Activated CD4-positive, CD25-positive, alpha-beta regulatory T cell (primary cell): ENCODE measurements around the gene DNAJC27.
"Not testable (repeated sequence)": the region's sequence is repeated elsewhere in the genome, so short reads cannot be mapped to it uniquely, and the experiment has no call there.

Source experiments
- DNase-seq, 4 experiments: peaks; one replicate each; lab custom pipeline; 2025; lab: John Stamatoyannopoulos, UW

DNAJC27 gene

DNA sequence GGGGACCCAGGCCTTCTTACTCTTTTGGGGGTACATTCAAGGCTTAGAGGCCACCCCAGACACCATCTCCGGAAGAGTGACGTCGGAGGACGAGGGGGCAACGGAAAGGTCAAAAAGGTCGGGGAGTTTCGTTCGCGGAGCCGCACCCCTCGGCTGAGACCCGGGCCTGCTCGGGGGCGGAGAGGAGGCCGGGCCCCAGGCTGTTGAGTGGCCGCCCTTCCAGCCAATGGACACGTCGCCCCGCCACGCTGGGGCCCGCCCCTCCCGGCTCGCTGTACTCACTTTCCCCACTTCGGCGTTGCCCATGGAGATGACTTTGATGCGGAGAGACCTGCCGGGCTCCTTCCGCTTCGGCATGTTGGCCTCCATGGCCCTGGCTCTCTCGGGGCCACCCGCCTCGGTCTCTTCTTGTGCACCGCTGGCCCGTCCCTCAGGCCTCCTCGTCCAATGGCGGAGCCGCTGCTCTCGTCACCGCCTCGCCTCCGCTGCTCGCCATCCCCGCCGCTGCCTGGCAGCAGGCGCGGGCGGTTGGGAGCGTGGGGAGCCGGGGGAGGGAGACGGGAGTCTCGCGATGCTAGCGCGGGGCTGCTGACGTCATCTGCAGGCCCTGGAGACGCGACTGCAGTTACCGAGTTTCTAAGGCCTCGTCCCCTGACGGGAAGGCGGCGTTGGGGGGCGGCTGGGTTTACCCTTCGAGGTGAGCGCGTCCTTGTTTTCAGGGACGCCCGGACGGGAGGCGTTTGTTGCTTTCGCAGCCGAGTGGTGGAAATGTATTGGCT lies at the start of gene DNAJC27:
Gene DNAJC27, minus strand, starts transcription at position 420 of the 779 bp plus-strand sequence. Its CDS starts 51 bp downstream, at position 369.
- peak; percentile 92 to 98 (median 96) for DNase-seq

DNA sequence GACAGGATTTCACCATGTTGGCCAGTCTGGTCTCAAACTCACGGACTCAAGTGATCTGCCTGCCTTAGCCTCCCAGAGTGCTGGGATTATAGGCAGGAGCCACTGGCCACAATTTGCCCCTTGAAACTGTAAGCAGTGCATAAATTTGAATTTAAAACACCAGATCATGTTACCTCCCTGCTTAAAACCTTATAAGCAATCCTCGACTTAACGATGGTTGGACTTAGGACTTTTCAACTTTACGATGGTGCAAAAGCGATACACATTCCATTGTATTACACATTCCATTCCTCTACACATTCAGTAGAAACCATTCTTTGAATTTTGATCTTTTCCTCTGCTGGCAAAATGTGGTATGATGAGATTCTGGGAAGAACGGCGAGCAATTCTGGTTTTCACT lies 46.9 kb upstream of the DNAJC27 start:
- DNase-seq: no peak

DNA sequence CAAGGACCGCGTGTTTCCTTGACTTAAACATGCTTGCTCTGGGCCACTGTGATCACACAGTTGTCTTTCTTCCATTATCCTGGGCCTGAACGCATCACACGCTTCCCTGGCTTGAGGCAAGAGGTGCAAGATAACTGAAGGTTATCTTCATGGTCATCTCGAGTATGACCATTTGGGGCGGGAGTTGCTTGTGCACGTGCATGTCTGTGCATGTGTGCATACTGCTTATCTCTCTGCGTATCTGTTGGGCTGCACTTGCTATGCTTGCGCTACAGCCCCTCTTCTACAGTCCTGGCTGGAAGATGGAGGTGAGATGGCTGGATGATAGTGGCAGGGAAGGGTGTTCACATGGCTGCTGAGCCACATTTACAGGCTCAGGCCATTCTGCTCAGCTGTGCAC lies 42.9 kb upstream of the DNAJC27 start:
- DNase-seq: no peak

DNA sequence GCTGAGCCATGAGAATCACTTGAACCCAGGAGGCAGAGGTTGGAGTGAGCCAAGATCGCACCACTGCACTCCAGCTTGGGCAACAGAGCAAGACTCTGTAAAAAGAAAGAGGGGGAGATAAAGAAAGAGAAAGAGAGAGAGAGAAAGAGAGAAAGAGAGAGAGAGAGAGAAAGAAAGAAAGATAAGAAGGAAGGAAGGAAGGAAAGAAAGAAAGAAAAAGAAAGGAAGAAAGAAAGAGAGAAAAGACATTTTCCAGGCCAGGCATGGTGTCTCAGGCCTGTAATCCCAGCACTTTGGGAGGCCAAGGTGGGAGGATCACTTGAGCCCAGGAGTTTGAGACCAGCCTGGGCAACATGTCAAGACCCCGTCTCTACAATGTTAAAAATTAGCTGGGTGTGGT lies 39.6 kb upstream of the DNAJC27 start:
- not testable (repeated sequence) for DNase-seq

DNA sequence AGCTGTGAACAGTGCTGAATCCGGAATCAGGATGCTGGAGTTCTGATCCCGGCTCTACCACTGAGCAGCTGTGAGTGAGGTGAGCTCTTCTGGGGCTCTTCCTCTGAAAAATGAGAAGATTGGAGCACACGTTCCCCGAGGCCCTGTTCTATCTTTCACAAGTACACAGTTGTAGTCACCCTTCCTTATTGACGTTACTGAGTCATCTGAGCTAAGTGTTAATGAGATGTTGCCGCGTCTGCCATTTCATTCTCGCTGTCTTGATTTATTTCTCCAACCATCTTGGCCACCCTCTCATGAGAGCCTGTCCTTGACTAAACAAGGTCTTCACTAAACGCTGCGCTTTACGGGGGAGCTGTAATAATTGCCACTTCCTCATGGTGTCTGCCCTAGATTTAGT lies 38.2 kb upstream of the DNAJC27 start:
- DNase-seq: no peak

DNA sequence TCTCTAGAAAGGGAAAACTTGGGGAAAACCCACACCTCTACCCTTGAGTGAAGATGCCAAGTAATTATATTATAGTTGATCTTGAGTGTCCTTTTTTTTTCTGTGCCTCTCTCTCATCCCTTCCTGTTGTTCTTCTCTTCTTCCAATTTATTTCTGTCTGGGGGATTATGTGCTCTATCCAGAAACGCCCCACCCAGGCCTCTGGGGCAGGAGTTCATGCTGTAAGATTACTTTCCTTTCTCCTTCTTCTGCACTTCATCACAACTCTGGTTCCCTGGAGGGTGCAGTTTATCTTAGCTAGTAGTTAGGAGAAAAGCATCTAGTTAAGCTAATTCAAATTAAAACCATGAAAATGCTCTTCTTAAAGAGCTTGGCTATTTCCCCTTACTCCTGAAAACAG lies 30.3 kb upstream of the DNAJC27 start:
- DNase-seq: no peak

DNA sequence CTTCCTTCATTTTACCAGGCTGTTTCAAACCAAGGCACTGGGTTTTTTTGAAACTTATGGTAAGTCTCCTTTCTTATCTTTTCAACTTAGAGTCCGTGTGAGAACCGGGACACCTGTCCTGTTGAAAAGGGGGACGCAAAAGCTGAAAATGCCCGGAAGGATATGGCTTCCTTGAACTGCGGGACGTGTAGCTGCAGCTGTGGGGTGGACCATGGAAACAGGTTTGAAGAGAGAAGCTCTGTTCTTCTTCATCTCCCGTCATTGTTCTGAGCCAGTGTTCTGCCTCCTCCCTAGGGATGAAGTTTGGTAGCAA lies 29.5 kb upstream of the DNAJC27 start:
- DNase-seq: no peak

DNA sequence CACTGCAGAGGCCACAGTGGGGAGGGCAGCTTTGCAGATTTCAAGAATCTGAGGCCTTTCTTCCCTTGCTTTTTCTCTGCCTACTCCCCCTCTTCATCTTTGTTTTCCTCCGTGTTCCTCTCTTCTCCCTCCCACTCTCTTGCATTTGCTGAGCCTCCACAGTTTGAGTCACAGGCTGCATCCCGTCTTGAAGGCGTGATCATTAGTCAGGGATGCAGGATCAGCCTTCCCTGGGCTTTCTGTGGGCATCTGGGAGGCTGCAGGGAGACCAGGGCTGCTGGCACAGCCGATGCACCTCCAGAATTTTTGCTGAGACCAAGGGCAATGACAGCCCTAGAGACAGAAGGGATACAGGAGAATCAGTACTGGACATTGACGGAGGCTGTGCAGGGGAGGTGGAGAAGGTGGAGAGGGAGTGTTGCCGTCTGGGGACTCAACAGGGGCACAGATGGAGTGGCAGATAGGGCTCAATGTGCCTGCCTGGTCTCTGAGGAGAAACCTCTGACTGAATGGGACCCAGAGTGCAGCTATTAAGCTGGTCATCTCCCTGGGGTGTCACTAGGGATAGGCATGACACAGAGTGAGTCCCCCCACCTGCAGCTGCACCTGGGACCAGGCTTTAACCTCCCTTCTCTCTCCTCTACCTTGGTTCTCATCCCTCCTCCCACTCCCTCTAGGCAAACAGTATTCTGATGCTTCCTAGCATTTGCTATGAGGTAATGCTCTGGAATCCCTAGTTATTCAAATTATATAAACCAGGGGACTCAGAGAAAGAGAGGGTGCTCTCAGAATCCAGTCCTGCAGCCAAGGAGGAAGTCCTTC lies 29.0 kb upstream of the DNAJC27 start:
- no peak for DNase-seq

DNA sequence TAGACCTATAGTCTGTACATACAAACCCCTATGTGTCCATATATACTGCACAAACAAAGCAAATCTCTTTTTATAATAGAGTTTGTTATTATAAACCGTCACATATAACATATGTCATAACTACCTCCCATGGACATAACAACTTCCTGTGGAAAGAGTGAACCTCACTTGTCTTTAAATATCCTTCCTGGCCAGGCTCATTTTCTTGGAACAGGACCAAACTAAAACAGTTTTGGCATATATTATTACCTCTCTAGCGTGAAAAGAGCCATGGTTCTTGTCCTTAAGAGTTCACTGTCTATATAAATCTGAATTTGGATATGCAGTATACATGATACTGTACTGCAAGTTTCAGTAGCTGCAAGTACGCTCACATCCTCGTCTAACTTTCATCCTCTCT lies 28.3 kb upstream of the DNAJC27 start:
- DNase-seq: no peak

DNA sequence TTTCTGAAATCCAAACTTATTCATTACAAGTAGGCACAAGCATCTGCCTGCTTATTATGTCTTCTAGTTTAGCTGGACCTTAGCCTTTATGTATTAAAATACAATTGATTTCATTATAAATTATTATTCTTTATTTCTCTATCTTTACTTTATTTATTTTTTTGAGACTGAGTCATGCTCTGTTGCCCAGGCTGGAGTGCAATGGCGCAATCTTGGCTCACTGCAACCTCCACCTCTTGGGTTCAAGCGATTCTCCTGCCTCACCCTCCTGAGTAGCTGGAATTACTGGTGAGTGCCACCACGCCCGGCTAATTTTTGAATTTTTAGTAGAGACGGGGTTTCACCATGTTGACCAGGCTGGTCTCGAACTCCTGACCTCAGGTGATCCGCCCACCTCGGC lies 27.3 kb upstream of the DNAJC27 start:
- not testable (repeated sequence) for DNase-seq

DNA sequence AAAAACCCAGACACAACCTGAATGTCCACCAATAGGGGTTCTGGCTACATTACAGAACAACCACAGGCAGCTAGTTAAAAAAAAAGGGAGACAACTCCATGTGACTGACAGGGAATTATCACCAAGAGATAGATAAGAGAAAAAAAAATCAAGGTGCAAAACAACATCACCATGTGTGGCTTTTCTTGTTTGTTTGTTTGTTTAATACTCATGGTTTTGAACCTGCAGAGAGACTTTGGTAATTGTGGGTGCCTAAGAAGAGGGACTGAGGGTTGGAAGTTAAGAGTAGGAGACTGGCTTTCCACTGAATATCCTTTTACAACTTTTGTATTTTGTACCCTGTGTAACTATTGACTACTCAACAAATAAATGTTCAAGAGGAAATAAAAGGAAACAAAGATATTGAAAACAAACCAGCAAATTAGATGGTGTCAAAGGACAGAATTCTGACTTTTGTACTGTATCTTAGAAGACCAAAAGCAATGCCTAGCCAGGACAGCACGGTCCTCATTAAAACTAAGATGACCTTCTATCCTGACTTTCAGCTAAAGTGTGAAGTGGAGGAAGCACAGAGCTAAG lies 22.5 kb upstream of the DNAJC27 start:
- DNase-seq: no peak

DNA sequence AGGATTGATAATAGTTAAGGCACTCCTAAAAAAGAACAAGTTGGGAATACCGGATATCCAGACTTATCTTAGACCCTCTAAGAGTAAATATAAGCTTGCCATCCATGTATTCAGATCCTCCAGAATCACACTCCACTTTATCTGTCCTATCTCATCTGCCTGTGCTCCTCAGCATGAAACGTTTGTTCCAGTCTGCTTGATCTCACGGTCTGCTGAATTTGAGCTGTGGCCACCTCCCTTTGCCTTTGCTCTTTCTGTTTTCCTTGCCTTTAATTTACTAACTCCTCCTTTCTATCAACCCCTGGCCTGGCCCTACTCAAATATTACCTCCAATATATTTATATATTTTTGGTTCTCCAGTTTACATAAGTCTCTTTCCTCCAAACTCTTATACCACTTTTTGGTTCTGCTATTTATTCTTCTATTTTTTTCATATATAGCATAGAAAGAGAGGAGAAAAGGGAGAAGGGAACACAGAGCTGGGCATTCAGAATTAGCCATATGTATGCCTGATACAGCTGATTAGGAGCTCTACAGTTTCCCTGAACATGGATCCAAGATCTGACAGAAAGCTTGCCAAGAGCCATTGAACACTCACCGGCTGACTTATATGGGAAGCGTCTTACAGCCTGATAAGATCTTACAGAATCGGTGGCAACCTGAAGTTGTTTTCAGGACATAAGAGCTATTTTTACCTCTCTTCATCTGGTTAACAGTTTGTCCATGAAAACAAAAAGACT lies 21.8 kb upstream of the DNAJC27 start:
- DNase-seq: no peak

DNA sequence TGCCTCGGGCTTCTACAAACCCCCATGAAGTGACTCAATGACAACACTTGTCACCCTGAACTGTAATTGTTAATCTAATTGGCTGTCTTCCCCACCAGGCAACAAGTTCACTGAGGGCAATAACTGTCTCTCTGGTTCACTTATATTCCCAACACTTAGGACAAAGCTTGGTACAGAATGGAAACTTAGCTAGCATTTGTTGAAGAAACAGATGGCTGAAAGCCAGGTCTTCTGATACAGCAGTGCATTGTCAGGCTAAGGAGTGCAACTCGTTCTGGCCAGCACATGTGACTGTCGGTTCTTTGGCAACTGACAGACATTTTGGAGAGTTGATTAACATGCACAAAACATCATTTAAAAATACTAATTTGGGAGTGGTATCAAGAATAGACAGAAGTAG lies 14.6 kb upstream of the DNAJC27 start:
- no peak for DNase-seq

DNA sequence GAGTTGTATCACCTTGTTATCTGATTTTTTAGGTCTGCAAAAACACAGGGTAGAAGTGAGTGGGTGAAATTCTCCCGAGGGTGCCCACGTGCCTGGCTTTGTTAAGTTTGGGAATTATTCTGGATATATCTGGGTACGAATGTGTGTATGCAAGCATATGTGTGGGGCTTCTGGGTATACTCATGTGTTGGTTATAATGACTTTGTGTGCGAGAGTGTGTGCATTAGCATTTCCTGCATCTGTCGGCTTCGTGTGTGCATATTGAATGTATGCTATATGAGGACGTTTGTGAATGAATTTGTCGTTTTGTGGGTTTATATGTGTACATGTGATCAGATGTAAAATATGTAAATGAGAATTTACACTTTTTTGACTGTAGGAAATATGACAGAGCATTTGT lies 13.8 kb upstream of the DNAJC27 start:
- DNase-seq: no peak

DNA sequence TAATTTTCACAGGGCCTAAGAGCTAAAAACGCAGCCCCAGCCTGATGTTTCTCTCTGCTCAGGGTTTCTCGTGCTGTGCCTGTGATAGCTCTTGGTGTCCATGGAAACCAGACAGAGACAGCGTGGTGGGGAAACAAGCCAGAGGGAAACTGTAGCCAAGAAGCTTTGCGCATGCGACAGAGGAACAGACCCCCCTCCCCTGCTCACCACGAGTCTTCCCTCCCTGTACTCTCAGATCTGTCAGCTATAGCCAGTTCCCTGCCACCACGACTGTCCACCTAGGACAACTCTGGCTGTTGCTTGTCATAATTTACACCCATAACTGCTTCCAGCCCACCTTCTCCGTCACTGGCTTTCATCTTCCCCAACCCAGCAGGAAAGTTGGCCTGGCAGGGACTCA lies 13.2 kb upstream of the DNAJC27 start:
- no peak for DNase-seq

DNA sequence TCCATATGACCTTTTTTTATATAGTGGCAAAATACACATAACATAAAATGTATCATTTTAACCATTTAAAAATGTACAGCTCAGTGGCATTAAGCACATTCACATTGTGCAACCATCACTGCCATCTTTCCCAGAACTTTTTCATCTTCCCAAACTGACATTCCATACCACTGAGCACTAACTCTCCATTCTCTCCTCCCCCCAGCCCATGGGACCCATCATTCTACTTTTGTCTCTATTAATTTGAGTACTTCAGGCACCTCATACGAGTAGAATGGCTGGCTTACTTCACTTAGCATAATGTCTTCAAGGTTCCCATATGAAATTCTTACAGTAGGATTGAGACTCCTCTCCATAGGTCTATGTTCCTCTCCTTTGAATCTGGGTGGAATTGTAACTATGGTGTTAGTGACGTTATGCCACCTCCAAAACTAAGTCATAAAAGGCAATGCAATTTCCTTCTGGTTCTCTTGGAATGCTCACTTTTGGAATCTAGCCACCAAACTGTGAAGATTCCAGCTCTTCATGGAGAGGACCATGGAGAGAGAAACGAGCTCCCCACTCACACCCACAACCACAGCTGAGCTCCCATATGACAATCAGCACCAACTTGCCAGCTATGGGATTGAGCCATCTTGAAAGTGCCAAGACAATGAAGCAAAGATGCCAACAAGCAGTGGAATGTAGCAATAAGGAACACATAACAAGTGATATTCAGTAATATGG lies 9.8 kb upstream of the DNAJC27 start:
- no peak for DNase-seq

DNA sequence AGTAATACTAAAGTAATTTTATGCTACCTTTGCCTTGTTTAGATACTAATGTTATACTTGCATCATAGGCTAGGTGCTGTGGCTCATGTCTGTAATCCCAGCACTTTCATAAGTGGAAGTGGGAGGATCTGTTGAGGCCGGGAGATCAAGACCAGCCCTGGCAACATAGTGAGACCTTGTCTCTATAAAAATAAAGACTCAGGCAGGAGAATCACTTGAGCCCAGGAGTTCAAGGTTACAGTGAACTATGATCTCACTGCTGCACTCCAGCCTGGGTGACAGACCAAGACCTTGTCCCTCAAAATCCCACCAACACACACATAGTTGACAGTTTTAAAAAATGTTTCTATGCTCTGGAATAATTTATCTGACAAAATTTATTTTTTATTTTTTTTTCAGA lies 6.9 kb upstream of the DNAJC27 start:
- DNase-seq: no peak

DNA sequence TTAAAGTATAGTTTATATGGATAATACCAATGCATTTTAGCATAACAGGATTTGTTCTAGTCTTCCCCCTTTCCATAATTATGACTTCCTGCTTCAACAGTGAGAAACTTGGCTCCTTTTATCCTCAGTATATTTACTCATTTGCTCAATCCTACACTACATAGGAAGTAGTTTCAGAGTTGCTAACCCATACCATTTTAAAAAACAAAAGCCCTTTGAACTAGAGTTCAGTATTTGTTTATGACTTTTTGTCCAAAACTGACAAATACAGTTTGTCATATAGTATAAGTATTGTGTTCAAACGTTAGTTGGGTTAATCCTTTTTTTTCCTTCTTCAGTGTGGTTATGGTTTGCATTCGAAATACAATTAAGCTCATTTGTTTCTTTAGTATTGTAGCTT lies 5.9 kb upstream of the DNAJC27 start:
- DNase-seq: no peak

DNA sequence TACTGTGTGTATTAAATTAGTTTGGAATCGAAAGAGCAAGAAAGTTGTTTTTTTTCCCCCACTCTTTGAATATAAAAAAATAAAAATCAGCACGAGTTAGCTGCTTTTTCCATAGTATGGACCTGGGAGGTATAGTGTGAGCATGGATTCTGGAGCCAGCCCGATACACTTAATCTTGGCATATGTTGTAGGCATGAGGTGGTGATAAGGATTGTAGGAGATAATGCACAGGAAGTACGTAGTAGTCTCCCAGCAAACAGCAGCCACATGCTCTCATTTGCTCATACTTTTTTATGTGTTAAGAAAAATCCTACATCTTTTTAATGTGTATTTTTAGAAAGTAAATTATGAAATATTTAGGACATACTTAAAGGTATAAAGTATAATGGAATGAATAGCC lies 2.1 kb upstream of the DNAJC27 start:
- DNase-seq: no peak

DNA sequence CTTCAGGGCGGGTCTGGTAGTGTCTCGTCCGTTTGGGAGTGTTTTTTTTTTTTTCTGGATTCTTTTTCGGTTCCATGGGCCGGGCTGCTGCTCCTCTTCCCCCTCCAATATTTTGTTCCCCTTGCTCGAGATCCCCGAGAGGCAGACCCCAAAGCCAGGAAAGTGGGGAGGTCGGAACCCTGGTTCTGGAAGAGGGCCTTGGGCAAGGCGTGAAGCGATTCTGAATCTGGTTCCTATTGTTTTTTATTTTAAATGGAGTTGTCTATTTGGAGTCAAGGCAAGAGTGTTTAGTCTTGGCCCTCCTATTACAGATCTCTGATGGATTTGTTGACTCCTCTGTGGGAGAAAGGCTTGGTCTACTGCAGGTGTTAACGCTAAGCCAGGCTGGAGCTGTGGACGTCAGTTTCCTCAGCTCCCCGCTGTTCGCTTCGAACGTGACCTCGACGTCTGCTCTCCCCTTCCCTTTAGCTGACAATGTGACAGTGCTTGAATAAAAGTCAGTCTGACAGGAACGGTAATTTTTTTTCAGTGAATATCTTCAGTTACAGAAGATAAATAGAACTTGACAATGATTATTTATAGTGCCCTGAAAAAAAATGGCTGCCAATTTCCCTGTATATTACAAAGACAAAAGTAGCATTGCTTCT lies 683 bp upstream of the DNAJC27 start:
- DNase-seq: peak in 1 of 4 experiments; percentile 6

DNA sequence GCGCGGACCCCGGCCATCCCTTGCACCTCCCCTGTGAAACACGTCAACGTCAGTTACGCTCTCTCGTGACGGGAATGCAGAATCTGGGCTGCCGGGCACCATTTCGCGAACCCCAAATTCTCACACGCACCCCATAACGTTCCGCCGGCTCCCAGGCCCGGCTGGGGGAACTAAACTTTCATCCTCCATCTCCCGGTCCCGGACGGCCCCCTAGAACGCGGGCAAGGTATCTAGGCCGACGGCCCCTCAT lies 544 bp downstream of the DNAJC27 start:
- DNase-seq: no peak
